ENCODE results near the gene SPOP.

Gene SPOP

GRCh38 chr17:49597928-49598655, 79.8 kb downstream of the SPOP start:
- no peak overlapping the region for H3K4me3 ChIP-seq (ENCODE audit: low read depth in 1 of 2, low read length in 1 of 2)
- H3K4me1 ChIP-seq (ENCODE audit: control insufficient read depth in 1 of 2, insufficient read depth in 1 of 2, low read depth in 1 of 2, low read length in 1 of 2): no peaks in the 10 kb centered on the region
- H3K9me3 ChIP-seq: no peaks in the 10 kb centered on the region
- H3K36me3 ChIP-seq: peaks cover 88% of the 10 kb centered on the region
- no peaks in the 10 kb centered on the region for H3K27me3 ChIP-seq
- no peak for TF ChIP-seq CTCF (IDR thresholded peaks at IDR 0.05)
- H3K27ac ChIP-seq: no peak overlapping the region

- Histone ChIP-seq H3K27ac (no peak overlapping the region), H3K4me1 (ENCODE audit: control insufficient read depth in 1 of 2, insufficient read depth in 1 of 2, low read depth in 1 of 2, low read length in 1 of 2) (no peaks in the 10 kb centered on the region), H3K36me3 (peaks cover 90% of the 10 kb centered on the region), H3K9me3 (no peaks in the 10 kb centered on the region), H3K27me3 (no peaks in the 10 kb centered on the region), H3K4me3 (ENCODE audit: low read depth in 1 of 2, low read length in 1 of 2) (no peak overlapping the region)
- no peak for TF ChIP-seq CTCF (IDR thresholded peaks at IDR 0.05)
These were observed 80.5 kb downstream of the SPOP start for GRCh38 chr17:49597436-49597835.

GRCh38 chr17:49596613-49597244, 81.2 kb downstream of the SPOP start:
- H3K9me3 ChIP-seq: no peaks in the 10 kb centered on the region
- H3K4me3 ChIP-seq (ENCODE audit: low read depth in 1 of 2, low read length in 1 of 2): no peak overlapping the region
- H3K4me1 ChIP-seq (ENCODE audit: control insufficient read depth in 1 of 2, insufficient read depth in 1 of 2, low read depth in 1 of 2, low read length in 1 of 2): no peaks in the 10 kb centered on the region
- H3K36me3 ChIP-seq: peaks cover 84% of the 10 kb centered on the region
- H3K27me3 ChIP-seq: no peaks in the 10 kb centered on the region
- TF ChIP-seq CTCF (IDR thresholded peaks at IDR 0.05): no peak
- H3K27ac ChIP-seq: no peak overlapping the region

DNA sequence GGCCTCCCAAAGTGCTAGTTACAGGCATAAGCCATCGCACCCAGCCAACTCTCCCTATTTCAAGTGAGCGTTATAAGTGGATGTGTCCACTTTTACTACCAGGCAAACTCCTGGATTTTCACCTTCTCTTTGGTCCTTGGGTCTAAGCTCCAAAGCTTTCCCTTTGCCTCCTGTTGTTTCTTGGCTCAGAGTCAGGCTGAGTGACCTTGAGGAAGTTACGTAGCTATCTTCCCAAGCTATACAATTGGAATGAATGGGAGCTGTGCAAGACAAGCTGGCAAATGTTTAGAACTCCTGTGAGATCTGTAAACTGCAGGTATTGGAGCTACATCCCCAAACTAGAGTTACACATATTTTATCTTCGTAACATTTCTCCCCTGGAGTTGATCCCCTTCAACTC, 81.9 kb downstream of the SPOP start:
- no peaks in the 10 kb centered on the region for H3K9me3 ChIP-seq
- H3K27ac ChIP-seq: no peak overlapping the region
- TF ChIP-seq CTCF (IDR thresholded peaks at IDR 0.05): no peak
- H3K4me1 ChIP-seq (ENCODE audit: control insufficient read depth in 1 of 2, insufficient read depth in 1 of 2, low read depth in 1 of 2, low read length in 1 of 2): no peaks in the 10 kb centered on the region
- peaks cover 77% of the 10 kb centered on the region for H3K36me3 ChIP-seq
- no peaks in the 10 kb centered on the region for H3K27me3 ChIP-seq
- no peak overlapping the region for H3K4me3 ChIP-seq (ENCODE audit: low read depth in 1 of 2, low read length in 1 of 2)

DNA sequence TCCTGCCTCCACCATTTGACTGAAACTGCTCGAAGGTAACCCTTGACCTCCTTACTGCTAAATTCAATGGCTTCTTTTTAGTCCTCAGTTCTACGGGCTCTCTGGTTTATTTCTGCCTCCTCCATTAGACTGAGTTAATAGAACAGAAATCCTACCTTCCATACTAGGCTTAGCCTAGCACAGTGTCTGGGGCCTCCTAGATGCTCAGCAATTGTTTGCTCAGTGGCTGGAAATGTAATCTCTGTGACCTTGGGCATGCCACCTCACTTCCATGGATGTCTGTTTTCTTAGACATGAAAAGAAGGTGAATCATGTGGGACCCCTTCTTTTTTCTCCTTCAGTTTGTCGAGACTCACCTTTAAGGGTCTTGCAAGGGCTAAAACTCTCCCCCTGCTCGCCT, 82.6 kb downstream of the SPOP start:
- Histone ChIP-seq H3K27me3 (no peaks in the 10 kb centered on the region), H3K36me3 (peaks cover 70% of the 10 kb centered on the region), H3K4me3 (ENCODE audit: low read depth in 1 of 2, low read length in 1 of 2) (no peak overlapping the region), H3K4me1 (ENCODE audit: control insufficient read depth in 1 of 2, insufficient read depth in 1 of 2, low read depth in 1 of 2, low read length in 1 of 2) (no peaks in the 10 kb centered on the region), H3K27ac (no peak overlapping the region), H3K9me3 (no peaks in the 10 kb centered on the region)
- no peak for TF ChIP-seq CTCF (IDR thresholded peaks at IDR 0.05)

Data from neutrophil (primary cell).